ENCODE data around the gene TBC1D19.

GRCh38 chr4:26568446-26568994 lies 15.4 kb upstream of the TBC1D19 start:
- TF ChIP-seq EZH2 (IDR thresholded peaks at IDR 0.05; ENCODE audit: insufficient read depth, poor library complexity, severe bottlenecking) (no peak), EZH2phosphoT487 (IDR thresholded peaks at IDR 0.05; ENCODE audit: insufficient read depth, low read depth) (peak; percentile 95)
